Embryonic facial prominence (tissue), 1 donor: ENCODE measurements around the gene BCR.

Experiments
- DNase-seq: peaks from one replicate; pipeline ENCODE4 v3.0.0-alpha.2; 2016; ENCODE audit errors: extremely low spot score

BCR gene

DNA sequence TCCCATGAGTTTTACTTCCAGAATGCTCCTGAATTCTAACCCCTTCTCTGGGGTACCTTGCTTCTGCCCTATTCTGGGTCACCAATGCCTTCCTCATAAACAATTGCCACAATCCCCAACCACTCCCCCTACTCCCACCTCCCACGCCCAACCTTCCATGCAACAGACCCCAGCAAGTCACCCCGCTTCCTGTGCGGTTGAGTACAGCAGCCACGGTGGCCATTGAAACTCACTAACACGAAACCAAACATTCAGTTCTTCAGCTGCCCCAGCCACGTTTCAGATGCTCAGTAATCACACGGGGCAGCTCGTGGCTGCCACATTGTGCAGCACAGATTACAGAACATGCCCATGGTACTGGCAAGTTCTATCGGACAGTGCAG lies 3.7 kb upstream of the BCR start:
- DNase-seq, result no peak

DNA sequence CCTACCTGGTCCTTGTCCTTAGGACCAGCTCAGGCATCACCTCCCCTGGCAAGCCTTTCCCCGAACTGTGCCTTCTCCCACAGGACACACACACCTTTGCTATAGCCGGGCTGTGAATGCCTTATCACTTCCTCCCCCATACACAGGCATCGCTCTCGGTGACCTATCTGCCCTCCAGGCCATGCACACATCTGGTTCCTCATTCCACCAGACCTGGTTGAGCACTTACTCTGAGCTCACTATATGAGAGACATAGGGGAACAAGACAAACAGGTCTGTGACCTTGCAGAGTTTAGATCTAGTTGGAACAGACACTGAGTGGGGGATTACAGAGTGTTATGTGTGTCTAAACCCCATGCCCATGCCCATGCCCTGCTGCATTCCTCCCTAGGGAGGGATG lies 3.1 kb upstream of the BCR start:
- no peak for DNase-seq

DNA sequence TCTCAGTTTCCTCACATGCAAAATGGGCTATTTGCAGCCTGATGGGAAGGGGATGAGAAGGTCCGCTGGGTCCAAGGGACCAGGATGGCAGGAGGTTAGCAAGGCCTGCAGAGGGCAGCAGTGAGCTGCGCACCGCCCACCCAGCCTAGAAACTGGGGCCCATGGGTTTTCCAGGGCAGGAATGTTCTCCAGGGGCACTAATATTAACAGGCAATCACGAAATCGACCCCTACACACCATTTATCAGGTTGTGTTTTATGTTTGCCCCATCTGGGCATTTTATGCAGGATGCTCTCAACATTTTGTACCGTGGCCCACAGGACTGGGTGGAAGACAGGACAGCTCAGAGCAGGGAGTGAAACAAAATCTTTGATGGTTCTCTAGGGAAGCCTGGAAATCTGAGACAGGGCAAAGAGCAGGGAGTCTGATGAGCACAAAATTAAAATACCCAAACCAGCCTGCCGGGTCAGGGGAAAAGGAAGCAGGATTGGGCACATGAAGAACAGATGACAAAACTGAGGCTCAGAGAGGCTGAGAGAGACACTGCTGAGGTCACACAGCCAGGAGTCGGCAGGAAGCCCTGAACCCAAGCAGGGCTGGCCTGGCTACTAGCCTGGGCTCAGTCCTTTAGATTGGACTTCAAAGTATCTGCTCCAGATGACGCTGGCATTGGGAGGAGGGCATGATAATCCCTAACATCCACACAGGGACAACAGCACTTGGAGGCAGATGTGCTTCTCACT lies 1.6 kb upstream of the BCR start:
- peak; percentile 26 for DNase-seq

DNA sequence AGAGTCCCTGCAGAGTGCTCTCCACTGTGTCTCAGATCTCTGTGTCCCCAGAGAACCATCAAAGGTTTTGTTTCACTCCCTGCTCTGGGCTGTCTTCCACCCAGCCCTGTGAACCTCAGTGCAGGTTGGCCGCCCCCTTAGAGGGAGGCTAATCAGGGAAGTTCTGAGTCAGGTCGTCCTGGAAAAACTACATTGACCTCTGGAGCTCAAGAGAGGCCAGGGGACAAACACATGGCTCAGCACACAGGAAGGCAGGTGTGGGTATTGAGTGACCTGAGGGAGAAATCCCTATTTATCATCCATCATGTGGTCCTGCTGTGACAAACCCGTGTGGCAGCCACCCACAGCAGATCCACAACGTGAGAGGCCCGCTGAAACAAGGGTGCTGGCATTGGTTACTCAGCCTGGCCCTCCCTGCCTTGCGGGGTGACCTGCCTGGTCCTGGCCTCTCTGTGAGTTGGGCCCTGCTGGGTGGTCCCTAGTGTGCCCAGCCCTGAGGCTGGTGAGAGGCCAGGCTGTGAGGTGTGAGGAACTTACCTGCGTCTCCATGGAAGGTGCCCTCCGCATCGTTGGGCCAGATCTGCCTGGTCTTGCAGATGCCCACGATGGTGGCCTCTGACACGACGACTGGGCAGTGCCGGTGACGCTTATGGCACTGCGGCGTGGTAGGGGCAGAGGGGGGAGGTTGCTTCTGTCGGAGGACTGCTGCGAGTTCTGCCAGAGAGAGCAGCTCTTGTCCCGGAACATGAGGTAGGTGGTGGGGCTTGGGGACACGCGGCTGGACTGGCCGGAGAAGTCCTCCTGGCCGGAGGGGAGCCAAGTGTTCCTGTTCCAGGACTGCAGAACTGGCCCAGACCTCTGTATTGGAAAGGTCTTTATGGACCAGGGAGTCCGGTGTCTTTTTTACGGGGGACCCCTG lies 669 bp upstream of the BCR start:
- DNase-seq, result no peak

DNA sequence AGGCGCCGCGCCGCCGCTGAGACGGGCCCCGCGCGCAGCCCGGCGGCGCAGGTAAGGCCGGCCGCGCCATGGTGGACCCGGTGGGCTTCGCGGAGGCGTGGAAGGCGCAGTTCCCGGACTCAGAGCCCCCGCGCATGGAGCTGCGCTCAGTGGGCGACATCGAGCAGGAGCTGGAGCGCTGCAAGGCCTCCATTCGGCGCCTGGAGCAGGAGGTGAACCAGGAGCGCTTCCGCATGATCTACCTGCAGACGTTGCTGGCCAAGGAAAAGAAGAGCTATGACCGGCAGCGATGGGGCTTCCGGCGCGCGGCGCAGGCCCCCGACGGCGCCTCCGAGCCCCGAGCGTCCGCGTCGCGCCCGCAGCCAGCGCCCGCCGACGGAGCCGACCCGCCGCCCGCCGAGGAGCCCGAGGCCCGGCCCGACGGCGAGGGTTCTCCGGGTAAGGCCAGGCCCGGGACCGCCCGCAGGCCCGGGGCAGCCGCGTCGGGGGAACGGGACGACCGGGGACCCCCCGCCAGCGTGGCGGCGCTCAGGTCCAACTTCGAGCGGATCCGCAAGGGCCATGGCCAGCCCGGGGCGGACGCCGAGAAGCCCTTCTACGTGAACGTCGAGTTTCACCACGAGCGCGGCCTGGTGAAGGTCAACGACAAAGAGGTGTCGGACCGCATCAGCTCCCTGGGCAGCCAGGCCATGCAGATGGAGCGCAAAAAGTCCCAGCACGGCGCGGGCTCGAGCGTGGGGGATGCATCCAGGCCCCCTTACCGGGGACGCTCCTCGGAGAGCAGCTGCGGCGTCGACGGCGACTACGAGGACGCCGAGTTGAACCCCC lies 798 bp downstream of the BCR start:
- no peak for DNase-seq

DNA sequence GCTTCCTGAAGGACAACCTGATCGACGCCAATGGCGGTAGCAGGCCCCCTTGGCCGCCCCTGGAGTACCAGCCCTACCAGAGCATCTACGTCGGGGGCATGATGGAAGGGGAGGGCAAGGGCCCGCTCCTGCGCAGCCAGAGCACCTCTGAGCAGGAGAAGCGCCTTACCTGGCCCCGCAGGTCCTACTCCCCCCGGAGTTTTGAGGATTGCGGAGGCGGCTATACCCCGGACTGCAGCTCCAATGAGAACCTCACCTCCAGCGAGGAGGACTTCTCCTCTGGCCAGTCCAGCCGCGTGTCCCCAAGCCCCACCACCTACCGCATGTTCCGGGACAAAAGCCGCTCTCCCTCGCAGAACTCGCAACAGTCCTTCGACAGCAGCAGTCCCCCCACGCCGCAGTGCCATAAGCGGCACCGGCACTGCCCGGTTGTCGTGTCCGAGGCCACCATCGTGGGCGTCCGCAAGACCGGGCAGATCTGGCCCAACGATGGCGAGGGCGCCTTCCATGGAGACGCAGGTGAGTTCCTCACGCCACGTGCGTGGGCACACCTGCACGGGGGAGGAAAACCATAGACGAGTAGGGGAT lies 1.5 kb downstream of the BCR start:
- DNase-seq, result no peak

DNA sequence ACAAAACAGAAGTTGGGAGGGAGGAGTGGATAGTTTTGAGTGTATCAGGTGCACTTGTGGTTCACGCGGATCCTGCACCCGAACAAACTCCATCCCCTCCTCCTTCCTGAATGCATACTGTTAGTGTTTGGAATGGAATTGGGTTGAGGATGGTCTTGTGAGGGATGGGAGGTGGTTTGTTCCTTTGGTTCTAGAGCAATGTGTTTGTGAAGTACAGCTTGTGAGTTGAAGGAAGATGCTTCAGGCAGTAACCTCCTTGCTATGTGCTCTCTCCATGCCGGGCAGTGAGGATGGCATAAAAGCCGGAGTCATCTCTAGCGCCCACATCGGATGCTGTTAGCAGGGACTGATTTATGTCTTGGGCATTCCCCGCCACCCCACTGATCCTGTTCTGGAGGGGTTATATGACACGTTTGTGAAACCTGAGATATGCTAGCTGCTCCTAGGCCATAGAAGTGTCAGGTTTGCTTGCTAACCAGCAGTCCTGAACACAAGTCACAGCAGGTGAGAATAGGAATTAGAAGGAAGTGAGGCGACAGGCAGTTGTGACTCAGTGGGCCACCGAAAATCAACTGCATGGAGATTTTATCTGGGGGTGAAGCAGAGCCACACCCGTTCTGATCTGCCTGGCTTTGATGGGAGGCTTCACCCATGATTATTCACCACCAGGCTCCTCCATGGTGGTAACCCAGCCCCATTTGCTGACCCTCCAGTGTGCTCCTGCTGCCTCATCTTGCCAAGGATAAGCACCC lies 2.2 kb downstream of the BCR start:
- no peak for DNase-seq

DNA sequence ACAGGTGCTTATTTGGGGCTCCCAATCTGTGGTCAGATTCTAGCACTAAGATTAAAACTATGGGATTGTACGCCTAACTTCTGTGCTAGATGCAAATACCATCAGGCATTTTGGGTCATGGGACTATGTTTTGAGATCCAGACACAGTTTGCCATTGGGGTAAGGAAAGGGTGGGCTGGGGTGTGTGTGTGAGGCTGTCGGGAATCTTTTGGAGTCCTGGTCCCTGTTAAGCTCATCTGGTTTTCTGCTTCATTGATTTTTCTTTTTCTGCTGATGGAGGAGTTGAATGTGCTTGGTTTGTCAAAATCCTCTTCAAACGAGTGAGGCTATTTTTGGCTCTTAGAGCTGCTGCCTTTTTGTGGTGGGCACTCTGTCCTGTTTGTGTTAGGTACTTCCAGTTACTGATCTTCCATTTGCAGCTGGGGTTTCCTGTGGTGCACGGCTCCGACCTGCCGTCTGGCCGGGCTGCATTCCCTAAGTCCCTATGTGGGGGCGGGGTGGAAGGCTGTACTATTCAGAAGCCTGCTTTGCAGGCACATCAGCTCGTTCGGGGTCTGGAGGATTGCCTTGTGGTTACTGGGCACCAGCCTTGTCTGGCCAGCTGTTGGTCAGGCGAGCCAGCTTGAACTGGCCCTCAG lies 2.9 kb downstream of the BCR start:
- DNase-seq, result no peak

DNA sequence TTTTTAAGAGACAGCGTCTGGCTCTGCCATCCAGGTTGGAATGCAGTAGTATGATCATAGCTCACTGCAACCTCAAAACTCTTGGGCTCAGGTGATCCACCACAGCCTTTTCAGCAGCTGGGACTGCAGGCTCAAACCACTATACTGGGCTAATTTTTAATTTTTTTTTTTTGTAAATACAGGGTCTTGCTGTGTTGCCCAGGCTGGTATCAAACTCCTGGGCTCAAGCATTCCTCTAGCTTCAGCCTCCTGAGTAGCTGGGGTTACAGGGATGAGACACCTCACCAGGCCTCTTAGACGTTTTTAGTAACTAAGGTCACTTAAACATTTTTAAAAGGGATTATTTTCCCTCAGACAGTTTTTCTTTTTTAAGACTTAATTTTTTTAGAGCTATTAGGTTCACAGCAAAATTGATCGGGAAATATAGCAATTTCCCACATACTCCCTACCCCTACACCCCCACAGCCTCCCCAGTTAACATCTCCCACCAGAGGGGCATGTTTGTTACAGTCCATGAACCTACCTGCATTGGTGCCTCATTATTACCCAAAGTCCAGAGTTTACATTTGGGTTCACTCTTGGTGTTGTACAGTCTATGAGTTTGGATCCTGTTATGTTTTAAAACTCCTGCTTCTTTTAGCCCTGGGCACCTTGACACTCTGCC lies 3.9 kb downstream of the BCR start:
- DNase-seq, result no peak

DNA sequence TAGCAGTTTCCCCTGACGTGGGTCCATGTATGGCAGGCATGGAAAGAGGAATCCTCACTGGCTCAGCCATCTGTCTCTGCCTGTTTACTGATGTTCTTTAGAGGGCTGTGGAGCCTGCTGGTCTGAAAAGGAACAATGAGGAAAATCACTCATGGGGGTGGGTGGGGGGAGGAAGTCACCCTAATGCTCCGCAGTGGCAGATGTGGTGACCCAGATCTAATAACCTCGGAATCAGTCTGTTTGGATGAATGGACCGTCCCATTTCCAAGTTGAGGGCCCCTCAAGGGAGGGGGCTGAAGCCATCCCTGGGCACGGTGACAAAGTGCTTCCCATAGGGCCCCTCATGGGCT lies 4.4 kb downstream of the BCR start:
- DNase-seq, result no peak

DNA sequence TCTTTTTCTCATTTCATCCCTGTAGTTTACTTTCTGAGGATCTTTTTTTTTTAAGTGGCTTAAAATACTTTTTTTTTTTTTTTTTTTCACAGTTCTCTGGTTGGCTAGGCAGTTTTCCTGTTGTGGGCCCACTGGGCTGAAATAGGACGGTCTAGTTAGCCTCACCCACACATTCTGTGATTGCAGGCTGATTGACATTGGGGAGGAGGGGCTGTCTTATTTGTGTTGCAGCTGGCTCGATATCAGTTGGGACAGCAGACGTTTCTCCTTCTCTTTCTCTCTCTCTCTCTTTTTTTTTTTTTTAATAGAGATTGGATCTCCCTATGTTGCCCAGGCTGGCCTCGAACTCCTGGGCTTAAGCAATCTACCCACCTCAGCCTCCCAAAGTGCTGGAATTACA lies 6.9 kb downstream of the BCR start:
- no peak for DNase-seq

DNA sequence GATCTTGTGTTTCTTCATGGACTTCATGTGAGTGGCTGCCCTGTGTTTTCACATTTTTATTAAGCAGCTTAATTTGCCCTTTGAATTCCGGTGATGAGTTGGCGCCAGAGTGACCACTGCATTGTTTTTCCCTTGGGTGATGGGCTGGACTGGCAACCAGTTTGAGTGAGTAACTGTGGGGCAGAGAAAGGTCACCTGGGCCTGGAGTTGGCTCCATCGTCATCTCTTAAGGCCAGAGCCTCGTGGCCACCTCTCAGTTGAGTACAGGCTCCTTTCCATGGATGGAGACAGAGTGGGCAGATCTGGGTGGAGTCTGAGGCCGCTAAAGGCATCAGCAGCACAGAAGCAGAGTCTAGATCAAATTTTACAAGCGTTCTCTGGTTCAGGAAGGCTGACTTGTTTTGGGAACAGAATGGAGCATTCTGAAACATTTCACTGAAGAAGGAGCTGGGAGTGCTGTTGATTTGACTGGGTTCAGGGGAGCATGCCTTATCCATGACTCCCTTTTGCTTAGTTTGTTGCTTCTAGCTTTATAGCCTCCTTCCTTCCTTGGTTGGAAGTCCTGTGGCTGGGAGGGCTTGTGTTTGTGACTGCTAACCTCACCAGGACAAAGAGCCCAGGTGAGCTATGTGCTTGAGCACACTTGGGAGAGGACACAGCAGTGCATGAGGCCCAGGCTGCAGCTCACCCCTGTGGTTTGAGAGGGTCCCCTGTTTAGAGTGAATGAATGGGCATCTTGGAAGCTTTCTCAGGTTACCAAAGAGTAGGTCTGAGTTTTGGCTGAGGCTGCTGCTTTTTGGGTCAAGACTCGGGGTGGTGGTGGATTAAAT lies 7.8 kb downstream of the BCR start:
- no peak for DNase-seq

DNA sequence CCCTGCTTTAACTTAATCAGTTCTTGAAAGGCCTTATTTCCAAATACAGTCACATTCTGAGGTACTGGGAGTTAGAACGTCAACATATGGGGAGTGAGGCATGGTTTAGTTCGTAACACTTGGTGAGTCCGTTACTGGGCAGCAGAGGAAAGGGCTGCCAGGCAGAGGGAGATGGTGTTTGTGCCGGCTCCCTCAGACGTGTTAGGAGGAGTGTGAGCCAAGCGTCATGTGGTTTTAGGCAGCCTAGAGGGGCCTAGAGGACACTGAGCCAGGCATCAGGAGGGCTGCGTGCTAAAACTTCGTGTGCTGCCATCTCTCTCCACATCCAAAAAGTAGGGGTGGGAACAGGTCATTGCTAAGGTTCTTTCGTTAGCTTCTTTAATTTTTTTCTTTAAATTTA lies 10.2 kb downstream of the BCR start:
- no peak for DNase-seq

DNA sequence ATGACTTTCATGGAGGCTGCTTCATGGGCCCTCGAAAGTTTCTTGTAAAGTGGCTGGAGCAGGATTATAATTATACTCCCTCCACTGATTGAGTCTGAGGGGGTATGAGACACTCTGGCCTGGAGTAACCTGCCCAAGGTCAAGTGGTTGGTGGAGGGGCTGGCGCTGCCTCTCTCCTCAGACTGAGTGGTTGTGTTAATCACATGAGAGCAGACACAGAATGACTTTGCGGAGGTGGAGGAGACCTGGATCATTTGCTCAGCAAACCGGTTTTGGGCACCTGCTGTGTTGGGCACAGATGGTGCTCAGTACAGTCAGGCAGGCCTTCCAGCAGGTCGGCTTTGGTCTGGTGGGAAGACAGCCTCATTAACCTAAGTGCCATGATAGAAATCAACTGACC lies 11.8 kb downstream of the BCR start:
- DNase-seq, result no peak

DNA sequence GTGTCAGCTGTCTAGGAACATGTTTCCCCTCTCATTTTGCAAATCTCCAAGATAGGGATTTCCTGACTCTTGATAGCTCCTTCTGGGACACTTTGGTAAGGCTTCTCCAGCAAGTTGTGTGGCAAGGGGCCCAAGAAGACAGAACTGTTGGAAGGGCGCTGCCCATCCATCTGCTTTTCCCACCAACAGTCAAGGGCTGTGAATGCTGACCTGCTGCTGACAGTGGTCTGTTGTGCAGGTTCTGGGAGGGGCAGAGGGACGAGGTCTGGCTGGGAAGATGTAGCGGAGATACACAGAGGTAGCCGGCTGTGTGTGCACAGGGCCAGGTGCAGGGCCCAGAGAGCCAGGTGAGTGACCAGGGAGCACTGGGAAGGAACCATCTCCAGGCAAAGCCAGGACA lies 12.2 kb downstream of the BCR start:
- no peak for DNase-seq

DNA sequence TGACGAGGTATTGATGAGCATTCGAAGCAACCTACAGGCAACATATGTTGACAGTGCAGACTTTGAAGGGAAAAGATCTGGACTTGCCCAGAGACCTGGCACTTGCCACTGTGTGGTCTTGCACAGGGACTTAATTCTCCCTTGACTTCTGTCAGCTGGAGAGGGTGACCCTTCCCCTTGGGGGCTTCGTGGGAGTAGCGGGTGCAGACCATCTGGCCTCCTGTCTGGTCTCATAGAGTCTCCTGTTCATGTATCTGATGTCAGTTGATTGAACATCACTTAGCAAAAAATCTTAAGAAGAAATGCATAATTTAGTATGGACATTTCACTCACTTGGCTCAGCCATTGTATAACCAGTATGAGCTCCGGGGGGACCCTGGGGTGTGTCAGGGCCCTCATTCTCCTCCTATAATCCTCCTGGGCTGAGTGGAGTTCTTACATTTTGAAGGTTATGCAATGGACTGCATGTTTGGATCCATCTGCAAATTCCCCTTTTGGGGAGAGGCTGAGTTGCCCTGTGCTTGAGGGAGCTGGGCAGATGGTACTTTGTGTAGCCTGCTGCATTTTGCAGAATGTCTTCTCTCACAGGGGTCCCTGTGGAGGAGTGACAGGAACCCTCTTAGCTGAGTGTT lies 13.0 kb downstream of the BCR start:
- DNase-seq, result no peak

DNA sequence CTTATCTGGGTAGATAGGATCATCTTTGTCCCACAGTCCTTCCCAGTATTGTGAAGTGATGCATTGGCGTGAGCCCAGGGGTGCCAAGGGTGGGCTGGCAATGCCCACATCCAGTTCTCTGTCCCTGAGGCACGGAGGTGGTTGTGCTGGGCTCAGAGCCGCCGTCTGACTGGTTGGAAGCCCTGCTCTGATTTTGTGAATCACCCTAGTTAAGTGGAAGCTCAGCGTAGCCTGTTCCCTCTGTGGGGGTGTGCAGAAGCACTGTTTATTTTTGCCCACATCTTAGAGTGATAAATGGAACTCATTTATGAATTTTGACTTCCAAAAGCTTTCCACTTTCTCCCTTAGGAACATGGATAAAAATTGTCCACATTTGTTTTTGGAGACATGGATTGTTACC lies 13.6 kb downstream of the BCR start:
- DNase-seq, result no peak

DNA sequence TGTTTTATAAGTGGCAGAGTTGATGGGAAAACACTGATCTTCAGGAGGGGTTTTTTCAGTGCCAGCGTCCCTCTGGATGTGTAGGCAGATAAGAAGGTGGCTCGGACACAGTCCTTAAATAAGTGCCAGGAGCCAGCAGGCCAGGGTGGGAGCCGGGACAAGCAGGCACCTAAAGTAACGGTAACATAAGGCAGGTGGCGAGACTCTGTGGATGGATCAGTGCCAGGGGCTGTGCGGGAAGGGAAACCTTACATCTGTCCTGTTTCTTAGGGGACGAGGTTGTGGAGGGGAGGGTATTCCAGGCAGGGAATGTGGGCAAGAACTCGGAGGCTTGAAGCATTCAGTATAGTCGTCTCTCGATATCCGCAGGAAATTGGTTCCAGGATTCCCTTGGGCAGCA lies 15.9 kb downstream of the BCR start:
- DNase-seq, result no peak

DNA sequence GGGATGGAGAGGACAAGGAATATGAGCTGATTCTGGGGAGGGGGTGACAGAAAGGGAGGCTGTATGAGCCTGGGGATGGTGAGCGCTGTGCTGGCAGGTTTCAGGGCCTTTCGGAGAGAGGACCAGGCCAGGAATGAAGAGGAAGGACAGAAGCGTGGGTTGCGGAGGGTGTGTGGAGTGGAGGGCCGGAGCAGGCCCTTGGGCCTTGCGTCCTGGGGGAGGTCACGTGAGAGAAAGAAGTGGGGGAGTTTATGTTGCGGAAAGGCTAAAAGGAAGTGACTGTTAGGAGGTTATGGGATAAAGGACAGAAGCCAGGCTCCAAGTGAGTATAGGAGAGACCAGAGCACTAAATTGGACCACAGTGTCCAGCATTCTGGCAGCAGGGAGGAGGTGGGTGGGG lies 17.5 kb downstream of the BCR start:
- no peak for DNase-seq
